HG02588 (cell line): Measurements from ENCODE around the gene TJP2.

Source experiments
- ATAC-seq: cut with Tn5 transposase; IDR thresholded peaks from one replicate; pipeline ENCODE4 v1.9.1; 2021; ENCODE audit warnings: mild to moderate bottlenecking, moderate library complexity; ENCODE audit not compliant: unreplicated experiment

The TJP2 gene

DNA sequence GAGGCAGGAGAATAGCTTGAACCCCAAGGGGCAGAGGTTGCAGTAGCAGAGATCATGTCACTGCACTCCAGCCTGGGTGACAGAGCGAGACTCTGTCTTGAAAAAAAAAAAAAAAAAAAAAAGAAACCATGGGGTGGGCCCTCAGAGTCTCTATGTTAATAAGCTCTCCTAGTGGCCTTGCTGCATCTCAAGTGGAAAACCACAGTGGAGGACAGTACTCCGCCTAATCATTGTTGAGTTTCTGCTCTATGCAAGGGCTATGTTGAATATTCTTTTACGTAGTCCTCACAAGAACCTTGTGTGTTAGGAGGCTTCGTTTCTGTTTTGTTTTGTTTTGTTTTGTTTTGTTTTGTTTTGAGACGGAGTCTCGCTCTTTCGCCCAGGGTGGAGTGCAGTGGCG lies 48.9 kb downstream of the TJP2 start:
- ATAC-seq, result no peak

DNA sequence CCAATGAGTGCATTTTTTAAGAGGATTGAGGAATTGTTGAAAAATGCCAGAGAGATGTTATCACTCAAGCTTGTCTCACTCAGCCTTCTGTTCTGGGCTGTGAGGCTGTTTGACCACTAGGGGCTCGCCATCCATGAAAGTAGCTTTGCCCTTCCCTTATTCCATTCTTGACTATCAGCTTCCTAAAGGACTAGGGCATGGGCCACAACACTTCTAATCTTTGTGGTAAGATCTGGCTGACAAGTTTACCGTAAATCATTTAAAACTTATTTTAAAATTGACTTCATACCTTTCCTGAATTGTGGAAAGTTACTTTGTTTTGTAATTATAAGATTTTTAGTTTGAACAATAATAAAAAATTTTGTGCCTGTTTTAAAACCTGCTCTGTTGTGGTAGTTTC lies 49.5 kb downstream of the TJP2 start:
- no peak for ATAC-seq

DNA sequence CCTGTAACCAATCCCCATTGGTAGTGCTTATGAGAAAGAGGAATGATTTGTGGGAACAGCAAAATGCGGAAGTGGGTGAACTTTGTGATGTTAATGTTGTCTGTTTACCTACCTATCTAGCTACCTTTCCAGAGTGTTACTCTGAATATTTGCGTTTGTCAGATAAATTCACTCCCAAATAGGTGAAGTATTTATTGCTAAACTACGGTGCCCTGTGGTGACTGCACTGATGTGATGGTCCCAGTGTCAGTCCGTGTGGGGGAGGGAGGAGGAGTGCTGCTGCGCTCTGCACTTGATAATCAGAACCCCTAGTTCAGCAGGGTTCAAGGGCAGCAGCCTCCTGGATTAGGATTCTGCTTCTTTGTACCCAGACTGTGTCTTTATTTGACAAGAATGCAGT lies 55.3 kb downstream of the TJP2 start:
- no peak for ATAC-seq

DNA sequence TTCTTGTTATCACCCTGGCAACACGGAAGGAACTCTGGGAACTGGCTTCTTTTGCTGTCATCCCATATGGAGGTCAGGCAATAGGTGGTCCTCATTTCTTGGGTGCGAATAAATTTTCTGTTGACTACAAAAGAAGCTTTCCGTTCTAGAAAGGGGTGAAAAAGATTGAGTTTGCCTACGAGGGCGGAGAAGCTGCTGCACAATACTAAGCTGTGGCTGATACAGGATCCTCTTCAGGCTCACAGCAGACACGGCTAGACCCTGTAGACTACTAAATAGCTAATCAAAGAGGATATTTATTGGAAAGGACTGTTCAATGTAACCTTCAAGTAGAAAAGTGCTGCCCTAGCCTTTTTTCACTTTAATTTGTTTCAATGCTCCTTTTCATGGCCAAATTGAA lies 58.1 kb downstream of the TJP2 start:
- ATAC-seq, result no peak

DNA sequence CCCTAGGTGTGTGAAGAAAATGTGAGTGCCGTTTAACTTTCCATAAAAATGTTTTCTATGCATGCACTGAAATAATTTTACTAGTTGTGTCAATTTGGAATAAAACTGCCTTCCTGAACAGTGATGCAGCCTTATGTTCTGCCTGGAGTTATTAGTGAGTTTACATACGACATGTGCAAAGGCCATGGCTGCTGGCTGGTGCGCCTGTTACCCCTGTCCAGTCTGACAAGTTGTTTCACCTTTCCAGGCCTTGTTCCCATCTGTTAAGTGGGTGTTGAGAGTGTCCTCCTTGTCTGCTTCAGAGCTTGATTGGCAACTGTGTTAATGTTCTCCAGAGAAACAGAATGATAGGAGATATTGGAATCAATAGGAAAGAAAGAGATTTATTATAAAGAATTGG lies 60.6 kb downstream of the TJP2 start:
- no peak for ATAC-seq

DNA sequence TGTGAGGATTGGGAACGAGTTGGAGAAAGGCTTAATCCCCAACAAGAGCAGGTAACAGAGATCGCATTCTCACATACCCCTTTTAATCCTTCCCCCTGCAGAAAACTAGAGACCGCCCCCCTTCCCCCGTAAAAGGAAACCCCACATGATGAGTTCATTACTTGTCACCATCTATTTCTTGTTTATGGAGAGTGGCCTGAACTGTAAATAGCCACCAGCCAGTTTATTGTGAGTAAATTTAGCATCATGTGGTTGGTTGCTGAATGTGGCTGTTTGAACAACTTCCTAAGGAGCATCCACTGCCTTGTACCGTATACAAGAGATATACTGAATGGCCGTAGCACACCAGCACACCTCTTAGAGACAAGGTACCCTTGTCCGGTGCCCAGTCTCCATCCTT lies 62.1 kb downstream of the TJP2 start:
- no peak for ATAC-seq

DNA sequence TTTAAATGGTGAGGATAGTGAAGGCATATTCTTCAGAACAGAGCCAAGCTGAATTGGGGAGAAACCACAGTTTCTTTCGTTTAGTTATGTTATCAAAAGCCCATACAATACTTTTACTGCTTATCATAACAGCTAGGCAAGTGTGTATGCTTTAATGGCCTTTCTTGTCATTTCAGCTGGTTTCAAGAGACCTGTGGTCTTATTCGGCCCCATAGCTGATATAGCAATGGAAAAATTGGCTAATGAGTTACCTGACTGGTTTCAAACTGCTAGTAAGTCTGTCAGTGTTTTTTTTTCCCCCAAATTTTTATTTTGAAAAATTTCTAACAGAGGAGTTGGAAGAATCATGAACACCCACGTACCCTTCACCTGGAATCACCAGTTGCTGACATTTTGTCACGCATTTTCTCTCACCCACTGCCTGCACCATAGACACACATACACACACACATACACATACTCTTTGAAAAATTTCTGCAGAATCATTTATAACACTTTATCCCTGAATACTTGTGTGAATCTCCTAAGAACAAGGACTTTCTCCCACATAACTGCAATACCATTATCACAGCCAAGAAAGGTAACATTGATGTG lies 63.7 kb downstream of the TJP2 start:
- no peak for ATAC-seq

DNA sequence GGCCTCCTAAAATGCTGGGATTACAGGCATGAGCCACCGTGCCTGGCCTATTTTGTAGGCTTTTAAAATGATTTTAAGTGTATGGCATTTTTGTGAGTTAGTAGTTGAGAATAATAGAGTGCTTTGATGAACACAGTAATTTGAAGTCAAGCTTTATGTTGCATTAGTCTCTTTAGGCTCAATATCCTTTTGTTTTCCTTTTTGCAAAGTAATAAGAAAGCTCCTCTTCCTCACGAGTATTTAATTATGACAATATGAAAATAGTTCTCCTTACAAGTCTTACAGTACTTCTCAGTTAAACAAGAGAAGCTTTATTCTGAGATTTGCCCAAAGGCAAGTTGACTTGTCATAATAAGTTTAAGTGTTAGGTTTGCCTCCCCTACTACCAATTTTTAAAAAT lies 69.0 kb downstream of the TJP2 start:
- ATAC-seq, result no peak

DNA sequence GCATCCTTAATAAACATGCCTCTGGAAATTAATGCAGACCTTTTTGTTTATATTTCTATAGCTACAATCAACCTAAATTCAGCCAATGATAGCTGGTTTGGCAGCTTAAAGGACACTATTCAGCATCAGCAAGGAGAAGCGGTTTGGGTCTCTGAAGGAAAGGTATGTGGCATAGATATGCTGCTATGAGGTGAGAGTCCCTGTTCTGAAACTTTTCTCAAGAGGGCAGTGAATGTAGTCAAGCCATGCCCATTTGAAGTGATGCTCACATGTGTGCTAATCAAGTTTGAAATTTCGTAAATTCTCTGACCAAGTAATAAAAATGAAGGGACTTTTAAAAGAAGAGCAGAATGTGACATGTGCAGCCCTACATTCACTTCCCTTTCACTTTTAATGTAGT lies 72.6 kb downstream of the TJP2 start:
- ATAC-seq, result no peak

DNA sequence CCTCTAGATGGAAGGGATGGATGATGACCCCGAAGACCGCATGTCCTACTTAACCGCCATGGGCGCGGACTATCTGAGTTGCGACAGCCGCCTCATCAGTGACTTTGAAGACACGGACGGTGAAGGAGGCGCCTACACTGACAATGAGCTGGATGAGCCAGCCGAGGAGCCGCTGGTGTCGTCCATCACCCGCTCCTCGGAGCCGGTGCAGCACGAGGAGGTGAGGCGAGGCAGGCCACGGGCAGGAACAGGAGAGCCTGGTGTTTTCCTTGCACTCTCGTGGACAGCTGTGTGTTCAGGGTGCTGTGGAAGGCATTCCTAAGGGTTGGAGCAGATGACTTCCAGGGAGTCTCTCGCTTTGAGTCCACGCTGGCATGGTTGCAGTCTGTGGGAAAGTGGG lies 73.9 kb downstream of the TJP2 start:
- ATAC-seq, result no peak

DNA sequence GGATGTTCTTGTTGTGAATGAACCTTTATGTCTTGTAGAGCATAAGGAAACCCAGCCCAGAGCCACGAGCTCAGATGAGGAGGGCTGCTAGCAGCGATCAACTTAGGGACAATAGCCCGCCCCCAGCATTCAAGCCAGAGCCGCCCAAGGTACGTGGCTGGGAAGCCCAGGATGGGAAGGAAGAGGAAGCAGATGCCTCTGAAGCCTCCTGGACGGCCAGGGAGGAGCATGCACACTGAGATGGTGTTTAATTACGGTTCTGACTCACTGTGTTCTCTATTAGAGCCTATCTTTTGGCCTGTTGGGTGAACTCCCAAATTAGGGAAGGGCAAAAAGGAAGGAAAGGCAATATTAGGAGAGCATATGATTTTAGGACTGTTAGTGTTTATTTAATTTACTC lies 75.3 kb downstream of the TJP2 start:
- no peak for ATAC-seq

DNA sequence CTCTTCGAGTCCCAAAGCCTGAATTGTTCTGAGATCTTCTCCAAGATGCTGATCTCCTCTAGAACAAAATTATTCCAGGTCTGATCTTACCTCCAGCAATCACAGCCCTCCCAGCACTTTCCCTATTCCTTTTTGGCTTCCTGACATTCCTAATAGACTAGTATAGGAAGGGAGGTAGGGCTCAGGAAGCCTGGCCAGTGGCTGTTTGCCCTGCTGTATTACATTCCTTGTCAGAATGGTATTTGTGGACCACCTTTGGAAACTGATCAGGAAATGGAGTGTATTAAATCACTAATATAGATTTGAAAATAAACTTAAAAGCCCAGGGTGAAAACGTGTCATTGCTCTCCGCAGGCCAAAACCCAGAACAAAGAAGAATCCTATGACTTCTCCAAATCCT lies 76.6 kb downstream of the TJP2 start:
- no peak for ATAC-seq

DNA sequence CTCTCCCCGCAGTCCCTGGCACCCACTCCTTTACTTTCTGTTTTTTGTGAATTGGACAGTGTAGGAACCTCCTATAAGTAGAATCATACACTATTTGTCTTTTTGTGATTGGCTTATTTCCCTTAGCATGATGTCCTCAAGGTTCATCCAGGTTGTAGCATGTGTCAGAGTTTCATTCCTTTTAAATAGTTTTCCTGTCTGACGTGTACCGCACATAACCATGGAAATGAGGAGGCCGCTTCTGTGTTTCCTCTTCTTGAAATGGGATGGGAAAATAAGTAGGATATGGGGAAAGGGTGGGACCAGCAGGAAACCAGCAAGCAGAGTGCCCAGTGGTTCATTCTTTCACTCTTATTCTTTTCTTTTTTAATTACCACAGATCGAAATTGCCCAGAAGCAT lies 78.4 kb downstream of the TJP2 start:
- no peak for ATAC-seq

DNA sequence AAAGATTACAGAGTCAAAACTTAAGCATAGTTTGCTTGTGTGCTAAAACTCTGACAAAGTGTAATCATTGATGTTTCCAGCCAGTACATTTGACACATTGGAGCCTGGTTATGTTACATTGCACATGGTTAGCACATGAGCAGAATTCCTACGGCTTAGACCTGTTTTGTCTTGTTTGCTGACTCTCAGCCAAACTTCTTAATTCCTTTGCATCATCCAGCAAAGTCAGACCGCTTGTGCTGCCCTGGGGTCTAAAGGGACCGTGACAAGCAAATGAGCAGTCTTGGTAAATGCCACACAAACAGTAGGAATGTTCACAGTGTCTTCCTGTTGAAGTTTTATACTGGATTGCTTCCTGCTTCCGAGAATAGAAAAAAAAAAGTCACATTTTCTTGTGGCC lies 79.0 kb downstream of the TJP2 start:
- no peak for ATAC-seq

DNA sequence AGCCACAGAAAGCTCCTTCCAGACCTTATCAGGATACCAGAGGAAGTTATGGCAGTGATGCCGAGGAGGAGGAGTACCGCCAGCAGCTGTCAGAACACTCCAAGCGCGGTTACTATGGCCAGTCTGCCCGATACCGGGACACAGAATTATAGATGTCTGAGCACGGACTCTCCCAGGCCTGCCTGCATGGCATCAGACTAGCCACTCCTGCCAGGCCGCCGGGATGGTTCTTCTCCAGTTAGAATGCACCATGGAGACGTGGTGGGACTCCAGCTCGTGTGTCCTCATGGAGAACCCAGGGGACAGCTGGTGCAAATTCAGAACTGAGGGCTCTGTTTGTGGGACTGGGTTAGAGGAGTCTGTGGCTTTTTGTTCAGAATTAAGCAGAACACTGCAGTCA lies 80.1 kb downstream of the TJP2 start:
- no peak for ATAC-seq

DNA sequence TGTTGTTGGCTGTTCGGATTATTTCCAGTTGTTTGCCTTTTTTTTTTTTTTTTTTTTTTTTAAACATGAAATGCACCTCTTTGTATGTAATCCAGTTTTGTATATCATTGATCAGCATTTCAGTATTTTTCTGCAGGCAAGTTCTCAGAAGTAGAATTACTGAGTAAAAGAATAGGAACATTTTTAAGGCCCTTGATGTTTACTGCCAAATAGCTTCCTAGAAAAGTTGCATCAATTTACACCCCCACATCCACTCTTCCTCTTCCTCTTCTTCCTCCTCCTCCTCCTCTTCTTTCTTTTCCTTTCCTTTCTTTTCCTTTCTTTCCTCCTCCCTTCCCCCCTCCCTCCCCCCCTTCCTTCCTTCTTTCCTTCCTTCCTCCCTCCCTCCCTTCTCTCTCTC lies 81.5 kb downstream of the TJP2 start:
- no peak for ATAC-seq

DNA sequence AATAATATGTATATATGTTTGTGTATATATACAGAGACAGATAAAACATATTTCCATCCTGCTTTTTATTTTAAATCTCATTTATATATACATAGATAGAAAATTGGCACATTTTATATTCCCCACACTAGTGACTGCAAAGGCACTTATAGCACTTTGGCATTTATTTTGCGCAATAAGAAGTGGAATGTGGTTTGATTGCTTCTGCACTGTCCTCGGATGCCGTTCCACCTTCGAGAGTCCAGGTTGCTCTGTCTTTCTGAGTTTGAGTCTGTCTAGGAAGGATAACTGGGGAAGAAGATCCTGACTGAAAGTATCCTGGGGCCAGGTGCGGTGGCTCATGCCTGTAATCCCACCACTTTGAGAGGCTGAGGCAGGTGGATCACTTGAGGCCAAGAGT lies 84.5 kb downstream of the TJP2 start:
- ATAC-seq, result no peak

DNA sequence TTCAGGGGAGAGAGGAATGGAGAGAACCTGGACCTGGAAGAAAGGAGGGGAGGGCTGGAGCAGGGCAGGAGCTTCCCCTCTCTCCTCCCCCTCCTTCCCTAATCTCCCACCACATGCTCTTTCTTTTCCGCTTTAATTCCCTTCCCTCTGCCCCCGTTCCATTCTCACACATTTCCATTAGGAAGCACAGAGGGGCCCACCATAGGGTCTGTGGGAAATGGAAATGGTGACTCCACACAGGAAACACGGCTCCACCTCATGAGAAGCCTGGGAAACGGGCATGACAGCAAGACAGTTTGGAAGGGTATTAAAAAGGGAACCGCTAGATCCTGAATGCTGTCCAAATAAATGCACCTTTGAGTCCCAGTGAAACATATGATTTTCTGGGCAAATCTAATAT lies 86.1 kb downstream of the TJP2 start:
- ATAC-seq, result no peak

DNA sequence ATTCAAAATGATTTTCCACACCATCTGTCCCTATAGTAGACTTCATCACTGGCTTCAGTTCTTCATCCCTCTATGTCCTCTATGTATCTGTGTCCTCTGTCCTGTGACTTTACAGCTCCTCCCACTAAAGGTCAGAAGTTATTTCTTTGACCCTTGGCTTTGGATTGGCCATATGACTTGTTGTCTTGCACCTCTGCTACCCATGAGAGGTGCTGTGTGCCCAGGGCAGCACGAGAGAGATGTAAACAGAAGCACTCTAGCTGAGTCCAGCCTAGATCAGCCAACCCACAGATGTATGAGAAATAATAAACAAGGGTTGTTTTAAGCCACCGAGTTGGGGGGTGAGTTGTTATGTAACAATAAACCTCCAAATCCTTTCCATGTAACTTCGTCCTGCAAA lies 87.6 kb downstream of the TJP2 start:
- ATAC-seq, result no peak

DNA sequence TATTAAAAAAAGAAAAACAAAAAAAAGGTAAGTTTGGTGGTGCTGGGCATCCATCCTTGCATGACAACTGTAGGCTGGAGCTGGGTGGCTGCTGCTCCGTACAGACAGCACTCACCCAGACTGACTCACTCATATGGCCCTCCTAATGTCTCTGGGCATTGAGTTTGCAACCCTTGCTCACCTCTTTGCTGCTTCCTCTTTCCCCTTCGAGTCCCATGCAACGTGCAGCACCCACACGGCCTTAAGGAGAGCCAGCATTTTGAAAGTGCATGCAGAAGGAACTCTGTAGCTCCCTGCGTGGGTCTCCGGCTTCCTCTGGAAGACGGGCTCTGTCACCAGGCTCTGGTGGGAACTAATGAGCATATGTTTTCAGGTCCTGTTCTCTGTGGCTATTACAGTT lies 90.4 kb downstream of the TJP2 start:
- no peak for ATAC-seq

DNA sequence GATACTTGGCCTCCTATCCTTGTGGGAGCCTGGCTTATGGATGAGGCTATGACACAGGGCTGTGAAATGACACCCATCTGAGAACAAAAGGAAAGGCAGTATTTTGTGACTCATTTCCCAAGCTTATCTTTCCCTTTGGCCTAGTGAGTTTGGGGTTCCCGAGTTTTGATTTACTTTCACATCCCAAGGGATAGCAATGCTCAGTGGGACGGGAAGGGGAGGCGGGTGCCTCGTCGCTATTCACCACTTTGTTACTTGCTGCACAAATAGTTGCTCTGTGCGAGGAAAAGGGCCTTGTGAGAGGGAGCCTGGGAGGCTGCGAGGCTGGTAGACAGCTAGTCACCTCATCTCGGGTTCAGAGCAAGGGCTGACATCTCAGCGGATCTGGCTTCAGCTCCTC lies 91.8 kb downstream of the TJP2 start:
- ATAC-seq, result no peak

DNA sequence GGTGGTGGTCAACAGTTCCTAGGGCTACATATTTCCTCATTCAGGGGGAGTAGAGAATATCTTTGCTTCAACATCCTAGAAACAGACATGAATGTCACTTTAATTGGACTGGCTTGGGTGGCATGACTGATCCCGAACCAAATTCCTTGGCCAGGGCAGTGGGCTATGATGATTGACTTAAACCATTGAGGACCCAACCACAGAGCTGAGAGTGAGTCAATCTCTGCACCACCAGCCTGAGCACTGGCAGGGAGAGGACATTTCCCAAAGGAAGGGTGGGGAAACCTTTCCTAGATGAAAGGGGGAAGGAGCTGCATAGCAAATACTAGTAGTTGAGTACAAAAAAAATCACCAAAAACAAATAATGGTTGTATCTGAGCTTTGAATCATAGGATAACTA lies 98.1 kb downstream of the TJP2 start:
- no peak for ATAC-seq

DNA sequence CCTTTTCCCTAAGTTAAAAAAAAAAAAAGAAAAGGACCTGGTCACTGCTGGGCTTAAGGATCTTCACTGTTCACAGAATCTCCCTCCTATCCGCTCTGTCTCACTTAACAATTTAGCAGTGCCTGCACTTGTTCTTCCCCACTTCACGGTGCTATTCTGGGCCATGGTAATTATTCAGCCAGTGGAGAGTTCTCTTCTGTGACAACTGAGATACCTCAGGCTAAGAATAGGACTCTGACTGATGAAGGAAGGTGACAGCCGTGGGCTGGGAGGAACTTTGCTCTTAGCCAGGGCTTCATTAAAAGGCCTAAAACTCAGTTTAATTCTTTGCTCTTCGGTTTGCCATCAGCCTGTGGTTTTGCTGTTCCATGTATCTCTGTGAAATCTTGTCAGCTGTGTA lies 99.1 kb downstream of the TJP2 start:
- ATAC-seq, result no peak

DNA sequence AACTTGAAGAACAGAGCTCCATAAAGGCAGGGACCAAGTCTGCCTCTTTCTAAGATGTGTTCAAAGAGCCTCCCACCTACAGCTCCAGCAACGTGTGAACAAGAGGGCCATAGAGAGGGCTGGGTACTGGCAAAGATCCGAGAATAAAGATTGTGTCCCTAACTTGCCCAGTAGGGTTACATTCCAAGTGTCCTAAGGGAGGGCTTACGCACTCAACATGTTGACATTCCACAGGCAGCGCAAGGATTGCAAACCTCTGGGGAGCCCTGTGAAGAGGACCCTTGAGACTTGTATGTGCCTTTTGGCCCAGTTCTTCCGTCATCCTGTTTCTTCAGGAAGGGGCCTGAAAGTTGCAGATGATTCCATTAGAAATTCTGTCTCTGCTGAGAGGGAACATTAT lies 102.7 kb downstream of the TJP2 start:
- ATAC-seq, result no peak
